HEK293 (cell line): Measurements from ENCODE around the gene DDX39A.
"Not testable (repeated sequence)": the region's sequence is repeated elsewhere in the genome, so short reads cannot be mapped to it uniquely, and the experiment has no call there.

Experiments
- CTCF ChIA-PET: fragments of 350-600 bp; formaldehyde crosslinking; extraction: SDS; loops from one replicate; lab custom pipeline; 2021; ENCODE audit warnings: antibody characterized with exemption; lab: Yijun Ruan, JAX
- POLR2A ChIA-PET: fragments of 300-600 bp; formaldehyde crosslinking; extraction: SDS; loops from one replicate; lab custom pipeline; 2020; ENCODE audit warnings: antibody characterized with exemption, inconsistent platforms; lab: Yijun Ruan, JAX
- H3K27ac ChIP-seq: fragments of 200-500 bp; sonication (Bioruptor generic); 2 replicates; pipeline ENCODE4 v1.5.1; 2014; ENCODE audit warnings: low read depth, low read length, control low read depth, inconsistent platforms; ENCODE audit errors: extremely low read depth
- H3K36me3 ChIP-seq, 2 experiments: fragments of 200-500 bp in 1 of 2; sonication (Bioruptor generic) in 1 of 2; 1 replicate in 1 of 2; 2 replicates in 1 of 2; pipeline ENCODE4 v1.5.1; 2014 to 2017; ENCODE audit warnings: inconsistent platforms in 2 of 2, low read length in 2 of 2; ENCODE audit not compliant: control insufficient read depth in 2 of 2, insufficient read depth in 1 of 2
- H3K4me1 ChIP-seq: fragments of 200-500 bp; sonication (Bioruptor generic); 2 replicates; pipeline ENCODE4 v1.5.1; 2014; ENCODE audit warnings: mild to moderate bottlenecking, low read length, inconsistent platforms; ENCODE audit not compliant: control insufficient read depth, insufficient read depth
- H3K4me3 ChIP-seq: 2 replicates; pipeline ENCODE4 v1.5.1; 2011; ENCODE audit warnings: low read depth, mild to moderate bottlenecking, control low read depth, low read length, moderate library complexity
- H3K9me3 ChIP-seq: fragments of 200-500 bp; sonication (Bioruptor generic); 2 replicates; pipeline ENCODE4 v1.5.1; 2014; ENCODE audit warnings: low read depth, low read length, inconsistent platforms; ENCODE audit not compliant: control insufficient read depth, insufficient read depth
- GFI1B ChIP-seq: fragments of 450-650 bp; formaldehyde crosslinking; IDR thresholded peaks from 2 replicates; pipeline ENCODE4 v1.5.1; 2016; ENCODE audit warnings: missing biosample characterization, missing genetic modification characterization
- GLIS2 ChIP-seq: fragments of 450-650 bp; formaldehyde crosslinking; IDR thresholded peaks from 2 replicates; pipeline ENCODE4 v1.5.1; 2016; ENCODE audit warnings: missing biosample characterization, missing genetic modification characterization
- OSR2 ChIP-seq: fragments of 450-650 bp; formaldehyde crosslinking; IDR thresholded peaks from 2 replicates; pipeline ENCODE4 v1.5.1; 2016; ENCODE audit warnings: missing biosample characterization, missing genetic modification characterization
- SCRT1 ChIP-seq: fragments of 450-650 bp; formaldehyde crosslinking; IDR thresholded peaks from 2 replicates; pipeline ENCODE4 v1.5.1; 2016; ENCODE audit warnings: missing biosample characterization, missing genetic modification characterization, borderline replicate concordance
- SCRT2 ChIP-seq: fragments of 450-650 bp; formaldehyde crosslinking; IDR thresholded peaks from 2 replicates; pipeline ENCODE4 v1.5.1; 2016; ENCODE audit warnings: missing biosample characterization, missing genetic modification characterization
- ZBTB17 ChIP-seq: fragments of 450-650 bp; formaldehyde crosslinking; IDR thresholded peaks from 2 replicates; pipeline ENCODE4 v1.5.1; 2016; ENCODE audit warnings: missing biosample characterization, missing genetic modification characterization
- ZBTB8A ChIP-seq: fragments of 450-650 bp; formaldehyde crosslinking; IDR thresholded peaks from 2 replicates; pipeline ENCODE4 v1.5.1; 2016; ENCODE audit warnings: missing biosample characterization, missing genetic modification characterization
- ZFHX2 ChIP-seq: fragments of 450-650 bp; formaldehyde crosslinking; conservative IDR thresholded peaks from 2 replicates; pipeline ENCODE4 v1.5.1; 2016; ENCODE audit warnings: missing biosample characterization, missing genetic modification characterization
- ZNF10 ChIP-seq: fragments of 450-650 bp; formaldehyde crosslinking; IDR thresholded peaks from 2 replicates; pipeline ENCODE4 v1.5.1; 2017; ENCODE audit warnings: missing biosample characterization, missing genetic modification characterization
- ZNF121 ChIP-seq: fragments of 450-650 bp; formaldehyde crosslinking; IDR thresholded peaks from 2 replicates; pipeline ENCODE4 v1.5.1; 2016; ENCODE audit warnings: missing biosample characterization, missing genetic modification characterization
- ZNF155 ChIP-seq: fragments of 450-650 bp; formaldehyde crosslinking; IDR thresholded peaks from 2 replicates; pipeline ENCODE4 v1.5.1; 2016; ENCODE audit warnings: missing biosample characterization, missing genetic modification characterization
- ZNF24 ChIP-seq: fragments of 450-650 bp; formaldehyde crosslinking; IDR thresholded peaks from 2 replicates; pipeline ENCODE4 v1.5.1; 2016; ENCODE audit warnings: missing biosample characterization, missing genetic modification characterization
- ZNF266 ChIP-seq: fragments of 450-650 bp; formaldehyde crosslinking; IDR thresholded peaks from 2 replicates; pipeline ENCODE4 v1.5.1; 2016; ENCODE audit warnings: missing biosample characterization, missing genetic modification characterization, low read depth
- ZNF324 ChIP-seq: fragments of 450-650 bp; formaldehyde crosslinking; IDR thresholded peaks from 2 replicates; pipeline ENCODE4 v1.5.1; 2016; ENCODE audit warnings: missing biosample characterization, missing genetic modification characterization
- ZNF362 ChIP-seq: fragments of 450-650 bp; formaldehyde crosslinking; IDR thresholded peaks from 2 replicates; pipeline ENCODE4 v1.5.1; 2016; ENCODE audit warnings: missing biosample characterization, missing genetic modification characterization
- ZNF366 ChIP-seq: fragments of 450-650 bp; formaldehyde crosslinking; conservative IDR thresholded peaks from 2 replicates; pipeline ENCODE4 v1.5.1; 2016; ENCODE audit warnings: missing biosample characterization, missing genetic modification characterization
- ZNF404 ChIP-seq: fragments of 450-650 bp; formaldehyde crosslinking; IDR thresholded peaks from 2 replicates; pipeline ENCODE4 v1.5.1; 2017; ENCODE audit warnings: missing biosample characterization, missing genetic modification characterization
- ZXDB ChIP-seq: fragments of 450-650 bp; formaldehyde crosslinking; IDR thresholded peaks from 2 replicates; pipeline ENCODE4 v1.5.1; 2016; ENCODE audit warnings: missing biosample characterization, missing genetic modification characterization
- TF ChIP-seq, protein P1 (sequence below): fragments of 450-650 bp; IDR thresholded peaks from 2 replicates; pipeline ENCODE4 v1.5.1; 2018; ENCODE audit warnings: missing biosample characterization, mild to moderate bottlenecking, missing genetic modification characterization
- TF ChIP-seq, protein P2 (sequence below): fragments of 450-650 bp; formaldehyde crosslinking; IDR thresholded peaks from 2 replicates; pipeline ENCODE4 v1.5.1; 2016; ENCODE audit warnings: missing biosample characterization, missing genetic modification characterization
- TF ChIP-seq, protein P3 (sequence below): fragments of 450-650 bp; formaldehyde crosslinking; IDR thresholded peaks from 2 replicates; pipeline ENCODE4 v1.5.1; 2017; ENCODE audit warnings: missing biosample characterization, missing genetic modification characterization
- TF ChIP-seq, protein P4 (sequence below): fragments of 450-650 bp; formaldehyde crosslinking; IDR thresholded peaks from 2 replicates; pipeline ENCODE4 v1.5.1; 2016; ENCODE audit warnings: missing biosample characterization, missing genetic modification characterization

Gene DDX39A

GRCh38 chr19:14366529-14366928 is 52.6 kb downstream of the DDX39A start:
- Histone ChIP-seq H3K4me3 (no peak overlapping the region), H3K27ac (no peak overlapping the region), H3K4me1 (peaks cover 3% of the 10 kb centered on the region; the same call in 1 of the 2 replicates), H3K9me3 (no peaks in the 10 kb centered on the region), H3K36me3 (no peaks in the 10 kb centered on the region)
- CTCF ChIA-PET: interaction anchor here (0.6 to 8.3 kb wide), 2 partner anchors 39 to 105 kb away, joined by 3 to 47 read pairs; no protein-coding TSS in a partner anchor
- POLR2A ChIA-PET: interaction anchor here (0.6 to 1.4 kb wide), 5 partner anchors 13 to 230 kb away, joined by 3 to 8 read pairs (median 4); partner anchors contain the start of genes ADGRE5 and ASF1B
- no peak for TF ChIP-seq ZNF266
- peak; percentile 67 for TF ChIP-seq SCRT2 (tag by site-specific recombination)
- peak; percentile 51; the same call in 1 of the 2 replicates for TF ChIP-seq ZBTB17 (tag by site-specific recombination)
- TF ChIP-seq SCRT1: peak; percentile 83; the same call in 1 of the 2 replicates
- no peak for TF ChIP-seq ZXDB (tag by site-specific recombination)
- no peak for TF ChIP-seq ZNF362 (tag by site-specific recombination)
- peak; percentile 12; the same call in 1 of the 2 replicates for TF ChIP-seq OSR2 (tag by site-specific recombination)
- TF ChIP-seq, protein P1, sequence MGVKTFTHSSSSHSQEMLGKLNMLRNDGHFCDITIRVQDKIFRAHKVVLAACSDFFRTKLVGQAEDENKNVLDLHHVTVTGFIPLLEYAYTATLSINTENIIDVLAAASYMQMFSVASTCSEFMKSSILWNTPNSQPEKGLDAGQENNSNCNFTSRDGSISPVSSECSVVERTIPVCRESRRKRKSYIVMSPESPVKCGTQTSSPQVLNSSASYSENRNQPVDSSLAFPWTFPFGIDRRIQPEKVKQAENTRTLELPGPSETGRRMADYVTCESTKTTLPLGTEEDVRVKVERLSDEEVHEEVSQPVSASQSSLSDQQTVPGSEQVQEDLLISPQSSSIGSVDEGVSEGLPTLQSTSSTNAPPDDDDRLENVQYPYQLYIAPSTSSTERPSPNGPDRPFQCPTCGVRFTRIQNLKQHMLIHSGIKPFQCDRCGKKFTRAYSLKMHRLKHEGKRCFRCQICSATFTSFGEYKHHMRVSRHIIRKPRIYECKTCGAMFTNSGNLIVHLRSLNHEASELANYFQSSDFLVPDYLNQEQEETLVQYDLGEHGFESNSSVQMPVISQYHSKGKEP (tag by site-specific recombination): peak; percentile 38; the same call in 1 of the 2 replicates

- not testable (repeated sequence) for H3K27ac ChIP-seq, H3K9me3 ChIP-seq, H3K4me1 ChIP-seq, H3K4me3 ChIP-seq, H3K36me3 ChIP-seq
- TF ChIP-seq GFI1B (tag by site-specific recombination) (0 out of 2 replicates have a peak, but pooled peaks have one; percentile 13), ZNF121 (tag by site-specific recombination) (peak; percentile 62), ZBTB17 (tag by site-specific recombination) (peak; percentile 78; the same call in 1 of the 2 replicates)
- ChIA-PET POLR2A (interaction anchor here (0.6 to 1.6 kb wide), 5 partner anchors 9 to 1197 kb away, joined by 3 to 5 read pairs (median 3); no protein-coding TSS in a partner anchor), CTCF (interaction anchor here (0.6 to 8.3 kb wide), 7 partner anchors 8 to 260 kb away, joined by 3 to 47 read pairs (median 4); no protein-coding TSS in a partner anchor)
These were observed 55.1 kb downstream of the DDX39A start for GRCh38 chr19:14364098-14364443.

- no peaks in the 10 kb centered on the region for H3K36me3 ChIP-seq
- ChIA-PET CTCF (interaction anchor here (0.6 to 8.3 kb wide), 9 partner anchors 9 to 348 kb away, joined by 3 to 47 read pairs (median 4); no protein-coding TSS in a partner anchor), POLR2A (interaction anchor here (0.6 to 1.8 kb wide), 6 partner anchors 9 to 1196 kb away, joined by 3 to 12 read pairs (median 3); partner anchors contain the start of gene ADGRE5)
- peaks cover 3% of the 10 kb centered on the region; the same call in 1 of the 2 replicates for H3K4me1 ChIP-seq
- no peak overlapping the region; the same call in 1 of the 2 replicates for H3K27ac ChIP-seq
- H3K9me3 ChIP-seq: no peaks in the 10 kb centered on the region
- H3K4me3 ChIP-seq: peak overlapping the region; percentile 24
- TF ChIP-seq, protein P2, sequence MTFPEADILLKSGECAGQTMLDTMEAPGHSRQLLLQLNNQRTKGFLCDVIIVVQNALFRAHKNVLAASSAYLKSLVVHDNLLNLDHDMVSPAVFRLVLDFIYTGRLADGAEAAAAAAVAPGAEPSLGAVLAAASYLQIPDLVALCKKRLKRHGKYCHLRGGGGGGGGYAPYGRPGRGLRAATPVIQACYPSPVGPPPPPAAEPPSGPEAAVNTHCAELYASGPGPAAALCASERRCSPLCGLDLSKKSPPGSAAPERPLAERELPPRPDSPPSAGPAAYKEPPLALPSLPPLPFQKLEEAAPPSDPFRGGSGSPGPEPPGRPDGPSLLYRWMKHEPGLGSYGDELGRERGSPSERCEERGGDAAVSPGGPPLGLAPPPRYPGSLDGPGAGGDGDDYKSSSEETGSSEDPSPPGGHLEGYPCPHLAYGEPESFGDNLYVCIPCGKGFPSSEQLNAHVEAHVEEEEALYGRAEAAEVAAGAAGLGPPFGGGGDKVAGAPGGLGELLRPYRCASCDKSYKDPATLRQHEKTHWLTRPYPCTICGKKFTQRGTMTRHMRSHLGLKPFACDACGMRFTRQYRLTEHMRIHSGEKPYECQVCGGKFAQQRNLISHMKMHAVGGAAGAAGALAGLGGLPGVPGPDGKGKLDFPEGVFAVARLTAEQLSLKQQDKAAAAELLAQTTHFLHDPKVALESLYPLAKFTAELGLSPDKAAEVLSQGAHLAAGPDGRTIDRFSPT: peak; percentile 78
- TF ChIP-seq ZNF366 (tag by site-specific recombination): peak; percentile 60; the same call in 1 of the 2 replicates
- peak; percentile 48 for TF ChIP-seq ZBTB8A (tag by site-specific recombination)
- no peak for TF ChIP-seq ZNF24 (tag by site-specific recombination)
- TF ChIP-seq ZFHX2 (tag by site-specific recombination): peak; percentile 99
- TF ChIP-seq ZNF404 (tag by site-specific recombination): no peak
- no peak for TF ChIP-seq ZNF155 (tag by site-specific recombination)
- TF ChIP-seq, protein P3, sequence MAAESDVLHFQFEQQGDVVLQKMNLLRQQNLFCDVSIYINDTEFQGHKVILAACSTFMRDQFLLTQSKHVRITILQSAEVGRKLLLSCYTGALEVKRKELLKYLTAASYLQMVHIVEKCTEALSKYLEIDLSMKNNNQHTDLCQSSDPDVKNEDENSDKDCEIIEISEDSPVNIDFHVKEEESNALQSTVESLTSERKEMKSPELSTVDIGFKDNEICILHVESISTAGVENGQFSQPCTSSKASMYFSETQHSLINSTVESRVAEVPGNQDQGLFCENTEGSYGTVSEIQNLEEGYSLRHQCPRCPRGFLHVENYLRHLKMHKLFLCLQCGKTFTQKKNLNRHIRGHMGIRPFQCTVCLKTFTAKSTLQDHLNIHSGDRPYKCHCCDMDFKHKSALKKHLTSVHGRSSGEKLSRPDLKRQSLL (tag by site-specific recombination): no peak
- TF ChIP-seq, protein P4, sequence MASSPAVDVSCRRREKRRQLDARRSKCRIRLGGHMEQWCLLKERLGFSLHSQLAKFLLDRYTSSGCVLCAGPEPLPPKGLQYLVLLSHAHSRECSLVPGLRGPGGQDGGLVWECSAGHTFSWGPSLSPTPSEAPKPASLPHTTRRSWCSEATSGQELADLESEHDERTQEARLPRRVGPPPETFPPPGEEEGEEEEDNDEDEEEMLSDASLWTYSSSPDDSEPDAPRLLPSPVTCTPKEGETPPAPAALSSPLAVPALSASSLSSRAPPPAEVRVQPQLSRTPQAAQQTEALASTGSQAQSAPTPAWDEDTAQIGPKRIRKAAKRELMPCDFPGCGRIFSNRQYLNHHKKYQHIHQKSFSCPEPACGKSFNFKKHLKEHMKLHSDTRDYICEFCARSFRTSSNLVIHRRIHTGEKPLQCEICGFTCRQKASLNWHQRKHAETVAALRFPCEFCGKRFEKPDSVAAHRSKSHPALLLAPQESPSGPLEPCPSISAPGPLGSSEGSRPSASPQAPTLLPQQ (tag by site-specific recombination): no peak
- TF ChIP-seq ZNF10: no peak
- peak; percentile 79 for TF ChIP-seq GLIS2 (tag by site-specific recombination)
- TF ChIP-seq ZNF324: 0 out of 2 replicates have a peak, but pooled peaks have one; percentile 29
These were observed 55.7 kb downstream of the DDX39A start for GRCh38 chr19:14363183-14364097.
